GM12873 (cell line): ENCODE measurements around the gene DNASE1L3.

ENCODE experiments used
- CTCF ChIP-seq: IDR thresholded peaks from 2 replicates; pipeline ENCODE4 v1.5.1; 2012; ENCODE audit warnings: low read depth, mild to moderate bottlenecking, moderate library complexity, low read length, control low read depth; ENCODE audit not compliant: insufficient read depth; ENCODE audit errors: missing control alignments

DNASE1L3 gene

GRCh38 chr3:58175187-58175436, 35.7 kb downstream of the DNASE1L3 start:
- no peak for TF ChIP-seq CTCF

- TF ChIP-seq CTCF = peak; percentile 63
These were observed 36.9 kb downstream of the DNASE1L3 start for GRCh38 chr3:58173669-58174398.

- TF ChIP-seq CTCF = no peak
These were observed 37.6 kb downstream of the DNASE1L3 start for GRCh38 chr3:58173029-58173668.

- TF ChIP-seq CTCF = no peak
These were observed 39.6 kb downstream of the DNASE1L3 start for GRCh38 chr3:58171126-58171525.

- TF ChIP-seq CTCF = no peak
These were observed 40.4 kb downstream of the DNASE1L3 start for GRCh38 chr3:58170376-58170775.

GRCh38 chr3:58169371-58169770, 41.4 kb downstream of the DNASE1L3 start:
- no peak for TF ChIP-seq CTCF

- TF ChIP-seq CTCF = no peak
These were observed 42.3 kb downstream of the DNASE1L3 start for GRCh38 chr3:58168498-58168897.
